ENCODE data around the gene P2RY12.

Gene P2RY12

GRCh38 chr3:151328298-151328995, 56.1 kb downstream of the P2RY12 start:
- Histone ChIP-seq H3K36me3 (ENCODE audit: control insufficient read depth, insufficient read depth, low read length) (no peaks in the 10 kb centered on the region), H3K9me3 (ENCODE audit: control insufficient read depth, low read length) (no peaks in the 10 kb centered on the region), H3K27me3 (replicated peaks; ENCODE audit: control insufficient read depth, insufficient read depth, low read length, poor library complexity, severe bottlenecking) (no peaks in the 10 kb centered on the region), H3K27ac (ENCODE audit: insufficient read depth, low read length, poor library complexity, severe bottlenecking) (no peak overlapping the region), H3K4me1 (ENCODE audit: control insufficient read depth, insufficient read depth, low read length, poor library complexity, severe bottlenecking) (no peaks in the 10 kb centered on the region), H3K4me3 (ENCODE audit: insufficient read depth, low read depth, low read length, poor library complexity, severe bottlenecking) (no peak overlapping the region)
- DNase-seq, result no peak

GRCh38 chr3:151327571-151328198, 56.9 kb downstream of the P2RY12 start:
- no peaks in the 10 kb centered on the region for H3K9me3 ChIP-seq (ENCODE audit: control insufficient read depth, low read length)
- H3K4me3 ChIP-seq (ENCODE audit: insufficient read depth, low read depth, low read length, poor library complexity, severe bottlenecking), result no peak overlapping the region
- H3K4me1 ChIP-seq (ENCODE audit: control insufficient read depth, insufficient read depth, low read length, poor library complexity, severe bottlenecking), result no peaks in the 10 kb centered on the region
- no peak overlapping the region for H3K27ac ChIP-seq (ENCODE audit: insufficient read depth, low read length, poor library complexity, severe bottlenecking)
- no peaks in the 10 kb centered on the region for H3K36me3 ChIP-seq (ENCODE audit: control insufficient read depth, insufficient read depth, low read length)
- no peaks in the 10 kb centered on the region for H3K27me3 ChIP-seq (replicated peaks; ENCODE audit: control insufficient read depth, insufficient read depth, low read length, poor library complexity, severe bottlenecking)
- DNase-seq, result no peak

- no peaks in the 10 kb centered on the region for H3K36me3 ChIP-seq (ENCODE audit: control insufficient read depth, insufficient read depth, low read length)
- no peak overlapping the region for H3K27ac ChIP-seq (ENCODE audit: insufficient read depth, low read length, poor library complexity, severe bottlenecking)
- H3K9me3 ChIP-seq (ENCODE audit: control insufficient read depth, low read length), result no peaks in the 10 kb centered on the region
- no peak for DNase-seq
- H3K27me3 ChIP-seq (replicated peaks; ENCODE audit: control insufficient read depth, insufficient read depth, low read length, poor library complexity, severe bottlenecking), result no peaks in the 10 kb centered on the region
- H3K4me1 ChIP-seq (ENCODE audit: control insufficient read depth, insufficient read depth, low read length, poor library complexity, severe bottlenecking), result no peaks in the 10 kb centered on the region
- no peak overlapping the region for H3K4me3 ChIP-seq (ENCODE audit: insufficient read depth, low read depth, low read length, poor library complexity, severe bottlenecking)
Measured at GRCh38 chr3:151322511-151322910, 62.0 kb downstream of the P2RY12 start.

- H3K9me3 ChIP-seq (ENCODE audit: control insufficient read depth, low read length), result no peaks in the 10 kb centered on the region
- no peak overlapping the region for H3K4me3 ChIP-seq (ENCODE audit: insufficient read depth, low read depth, low read length, poor library complexity, severe bottlenecking)
- DNase-seq, result no peak
- H3K4me1 ChIP-seq (ENCODE audit: control insufficient read depth, insufficient read depth, low read length, poor library complexity, severe bottlenecking), result no peaks in the 10 kb centered on the region
- no peaks in the 10 kb centered on the region for H3K27me3 ChIP-seq (replicated peaks; ENCODE audit: control insufficient read depth, insufficient read depth, low read length, poor library complexity, severe bottlenecking)
- H3K36me3 ChIP-seq (ENCODE audit: control insufficient read depth, insufficient read depth, low read length), result no peaks in the 10 kb centered on the region
- H3K27ac ChIP-seq (ENCODE audit: insufficient read depth, low read length, poor library complexity, severe bottlenecking), result no peak overlapping the region
Measured at GRCh38 chr3:151321526-151321925, 63.0 kb downstream of the P2RY12 start.

GRCh38 chr3:151320131-151320530, 64.4 kb downstream of the P2RY12 start:
- H3K9me3 ChIP-seq (ENCODE audit: control insufficient read depth, low read length), result no peaks in the 10 kb centered on the region
- H3K27me3 ChIP-seq (replicated peaks; ENCODE audit: control insufficient read depth, insufficient read depth, low read length, poor library complexity, severe bottlenecking), result no peaks in the 10 kb centered on the region
- no peak overlapping the region for H3K4me3 ChIP-seq (ENCODE audit: insufficient read depth, low read depth, low read length, poor library complexity, severe bottlenecking)
- H3K36me3 ChIP-seq (ENCODE audit: control insufficient read depth, insufficient read depth, low read length), result no peaks in the 10 kb centered on the region
- H3K27ac ChIP-seq (ENCODE audit: insufficient read depth, low read length, poor library complexity, severe bottlenecking), result no peak overlapping the region
- no peaks in the 10 kb centered on the region for H3K4me1 ChIP-seq (ENCODE audit: control insufficient read depth, insufficient read depth, low read length, poor library complexity, severe bottlenecking)
- DNase-seq, result no peak

- DNase-seq, result no peak
- H3K4me3 ChIP-seq (ENCODE audit: insufficient read depth, low read depth, low read length, poor library complexity, severe bottlenecking), result no peak overlapping the region
- no peaks in the 10 kb centered on the region for H3K4me1 ChIP-seq (ENCODE audit: control insufficient read depth, insufficient read depth, low read length, poor library complexity, severe bottlenecking)
- no peak overlapping the region for H3K27ac ChIP-seq (ENCODE audit: insufficient read depth, low read length, poor library complexity, severe bottlenecking)
- H3K36me3 ChIP-seq (ENCODE audit: control insufficient read depth, insufficient read depth, low read length), result no peaks in the 10 kb centered on the region
- no peaks in the 10 kb centered on the region for H3K27me3 ChIP-seq (replicated peaks; ENCODE audit: control insufficient read depth, insufficient read depth, low read length, poor library complexity, severe bottlenecking)
- no peaks in the 10 kb centered on the region for H3K9me3 ChIP-seq (ENCODE audit: control insufficient read depth, low read length)
Measured at GRCh38 chr3:151319628-151320027, 64.9 kb downstream of the P2RY12 start.

GRCh38 chr3:151318991-151319390, 65.6 kb downstream of the P2RY12 start:
- H3K4me1 ChIP-seq (ENCODE audit: control insufficient read depth, insufficient read depth, low read length, poor library complexity, severe bottlenecking), result no peaks in the 10 kb centered on the region
- no peaks in the 10 kb centered on the region for H3K27me3 ChIP-seq (replicated peaks; ENCODE audit: control insufficient read depth, insufficient read depth, low read length, poor library complexity, severe bottlenecking)
- H3K27ac ChIP-seq (ENCODE audit: insufficient read depth, low read length, poor library complexity, severe bottlenecking), result no peak overlapping the region
- H3K9me3 ChIP-seq (ENCODE audit: control insufficient read depth, low read length), result no peaks in the 10 kb centered on the region
- no peaks in the 10 kb centered on the region for H3K36me3 ChIP-seq (ENCODE audit: control insufficient read depth, insufficient read depth, low read length)
- DNase-seq, result no peak
- no peak overlapping the region for H3K4me3 ChIP-seq (ENCODE audit: insufficient read depth, low read depth, low read length, poor library complexity, severe bottlenecking)

- H3K36me3 ChIP-seq (ENCODE audit: control insufficient read depth, insufficient read depth, low read length), result no peaks in the 10 kb centered on the region
- no peak overlapping the region for H3K27ac ChIP-seq (ENCODE audit: insufficient read depth, low read length, poor library complexity, severe bottlenecking)
- no peaks in the 10 kb centered on the region for H3K27me3 ChIP-seq (replicated peaks; ENCODE audit: control insufficient read depth, insufficient read depth, low read length, poor library complexity, severe bottlenecking)
- H3K4me1 ChIP-seq (ENCODE audit: control insufficient read depth, insufficient read depth, low read length, poor library complexity, severe bottlenecking), result no peaks in the 10 kb centered on the region
- DNase-seq, result no peak
- H3K9me3 ChIP-seq (ENCODE audit: control insufficient read depth, low read length), result no peaks in the 10 kb centered on the region
- no peak overlapping the region for H3K4me3 ChIP-seq (ENCODE audit: insufficient read depth, low read depth, low read length, poor library complexity, severe bottlenecking)
Measured at GRCh38 chr3:151318313-151318712, 66.2 kb downstream of the P2RY12 start.

- H3K4me3 ChIP-seq (ENCODE audit: insufficient read depth, low read depth, low read length, poor library complexity, severe bottlenecking), result no peak within 1 kb of the TSS
- H3K27me3 ChIP-seq (replicated peaks; ENCODE audit: control insufficient read depth, insufficient read depth, low read length, poor library complexity, severe bottlenecking), result no peaks in the 10 kb centered on the region
- H3K4me1 ChIP-seq (ENCODE audit: control insufficient read depth, insufficient read depth, low read length, poor library complexity, severe bottlenecking), result no peaks in the 10 kb centered on the region
- no peak for DNase-seq
- no peaks in the 10 kb centered on the region for H3K9me3 ChIP-seq (ENCODE audit: control insufficient read depth, low read length)
- no peak within 1 kb of the TSS for H3K27ac ChIP-seq (ENCODE audit: insufficient read depth, low read length, poor library complexity, severe bottlenecking)
- no peaks in the 10 kb centered on the region for H3K36me3 ChIP-seq (ENCODE audit: control insufficient read depth, insufficient read depth, low read length)
Measured at GRCh38 chr3:151316267-151316991, 68.1 kb downstream of the P2RY12 start, which contains the start of gene GPR87. GPR87 (minus strand) TSS chr3:151316820; CDS start chr3:151300100, 16,720 bp downstream.

- H3K27ac ChIP-seq (ENCODE audit: insufficient read depth, low read length, poor library complexity, severe bottlenecking), result no peak overlapping the region
- H3K4me1 ChIP-seq (ENCODE audit: control insufficient read depth, insufficient read depth, low read length, poor library complexity, severe bottlenecking), result no peaks in the 10 kb centered on the region
- no peak overlapping the region for H3K4me3 ChIP-seq (ENCODE audit: insufficient read depth, low read depth, low read length, poor library complexity, severe bottlenecking)
- no peak for DNase-seq
- no peaks in the 10 kb centered on the region for H3K36me3 ChIP-seq (ENCODE audit: control insufficient read depth, insufficient read depth, low read length)
- no peaks in the 10 kb centered on the region for H3K27me3 ChIP-seq (replicated peaks; ENCODE audit: control insufficient read depth, insufficient read depth, low read length, poor library complexity, severe bottlenecking)
- H3K9me3 ChIP-seq (ENCODE audit: control insufficient read depth, low read length), result no peaks in the 10 kb centered on the region
Measured at GRCh38 chr3:151315846-151316245, 68.7 kb downstream of the P2RY12 start.
